Measurements from ENCODE around the gene SLAMF9.

- TF ChIP-seq CTCF (optimal IDR thresholded peaks at IDR 0.05 in 1 of 3, IDR thresholded peaks at IDR 0.05 in 1 of 3, conservative IDR thresholded peaks at IDR 0.05 in 1 of 3; ENCODE audit: extremely low read depth in 1 of 3, insufficient read depth in 2 of 3, low read length in 3 of 3) = no peak
- no peak for TF ChIP-seq EZH2 (IDR thresholded peaks at IDR 0.05; ENCODE audit: low read length)
These were observed 4.9 kb downstream of the SLAMF9 start for GRCh38 chr1:159949123-159949522.
